ENCODE results near the gene NPAS2.

- TF ChIP-seq CTCF (IDR thresholded peaks at IDR 0.05) (no peak), POLR2A (IDR thresholded peaks at IDR 0.05; ENCODE audit: low read depth) (no peak), POLR2AphosphoS5 (IDR thresholded peaks at IDR 0.05) (no peak), EP300 (IDR thresholded peaks at IDR 0.05) (no peak)
These were observed 18.5 kb upstream of the NPAS2 start for GRCh38 chr2:100801402-100801801.

Measured in esophagus muscularis mucosa (tissue), 4 donors.